GM12891 (cell line): ENCODE results near the gene LHCGR.

ENCODE experiments used
- PAX5 ChIP-seq: IDR thresholded peaks from 2 replicates; pipeline ENCODE4 v1.6.1; 2011; ENCODE audit warnings: low read length, moderate library complexity, mild to moderate bottlenecking; ENCODE audit not compliant: insufficient read depth, severe bottlenecking
- POLR2A ChIP-seq: IDR thresholded peaks from 2 replicates; pipeline ENCODE4 v1.6.1; 2011; ENCODE audit warnings: low read depth, low read length, control low read depth
- POLR2AphosphoS5 ChIP-seq: IDR thresholded peaks from 2 replicates; pipeline ENCODE4 v1.6.1; 2011; ENCODE audit warnings: low read depth, low read length, control low read depth
- POU2F2 ChIP-seq: IDR thresholded peaks from 2 replicates; pipeline ENCODE4 v1.6.1; 2011; ENCODE audit warnings: low read depth, mild to moderate bottlenecking, control low read depth, low read length, moderate library complexity
- TAF1 ChIP-seq: IDR thresholded peaks from 2 replicates; pipeline ENCODE4 v1.6.1; 2011; ENCODE audit warnings: low read depth, low read length, control low read depth

GRCh38 chr2:48747319-48747718, 8.2 kb downstream of the LHCGR start:
- TF ChIP-seq POLR2A (no peak), TAF1 (no peak), PAX5 (no peak), POU2F2 (no peak), POLR2AphosphoS5 (no peak)
